ENCODE results near the gene GPR180.
"Not testable (repeated sequence)": the region's sequence is repeated elsewhere in the genome, so short reads cannot be mapped to it uniquely, and the experiment has no call there.

Gene GPR180

GRCh38 chr13:94598281-94598680, 3.4 kb upstream of the GPR180 start:
- DNase-seq: no peak

GRCh38 chr13:94599877-94600276, 1.8 kb upstream of the GPR180 start:
- DNase-seq: no peak

GRCh38 chr13:94602467-94602866, 810 bp downstream of the GPR180 start:
- no peak for DNase-seq

GRCh38 chr13:94607056-94607455, 5.4 kb downstream of the GPR180 start:
- DNase-seq: no peak

- DNase-seq: no peak
Measured at GRCh38 chr13:94607939-94608338, 6.3 kb downstream of the GPR180 start.

- no peak for DNase-seq
Measured at GRCh38 chr13:94608586-94608985, 6.9 kb downstream of the GPR180 start.

- DNase-seq: no peak
Measured at GRCh38 chr13:94609196-94609595, 7.5 kb downstream of the GPR180 start.

GRCh38 chr13:94610475-94610874, 8.8 kb downstream of the GPR180 start:
- DNase-seq: no peak

GRCh38 chr13:94612050-94612449, 10.4 kb downstream of the GPR180 start:
- no peak for DNase-seq

- no peak for DNase-seq
Measured at GRCh38 chr13:94613051-94613450, 11.4 kb downstream of the GPR180 start.

- DNase-seq: peak in 1 of 2 experiments; percentile 11
Measured at GRCh38 chr13:94617389-94618000, 15.8 kb downstream of the GPR180 start.

GRCh38 chr13:94620286-94620896, 18.7 kb downstream of the GPR180 start:
- no peak for DNase-seq

- no peak for DNase-seq
Measured at GRCh38 chr13:94622344-94622743, 20.7 kb downstream of the GPR180 start.

- DNase-seq: no peak
Measured at GRCh38 chr13:94623316-94623715, 21.7 kb downstream of the GPR180 start.

GRCh38 chr13:94630858-94631257, 29.2 kb downstream of the GPR180 start:
- DNase-seq: no peak

- DNase-seq: no peak
Measured at GRCh38 chr13:94632226-94632980, 30.7 kb downstream of the GPR180 start.

- not testable (repeated sequence) for DNase-seq
Measured at GRCh38 chr13:94636096-94636495, 34.4 kb downstream of the GPR180 start.

GRCh38 chr13:94636942-94637578, 35.4 kb downstream of the GPR180 start:
- DNase-seq: no peak

- not testable (repeated sequence) for DNase-seq
Measured at GRCh38 chr13:94637677-94638076, 36.0 kb downstream of the GPR180 start.

- DNase-seq: no peak
Measured at GRCh38 chr13:94640721-94641120, 39.1 kb downstream of the GPR180 start.

- no peak for DNase-seq
Measured at GRCh38 chr13:94641409-94641941, 39.8 kb downstream of the GPR180 start.

GRCh38 chr13:94646904-94647303, 45.2 kb downstream of the GPR180 start:
- no peak for DNase-seq

- DNase-seq: no peak
Measured at GRCh38 chr13:94656176-94656575, 54.5 kb downstream of the GPR180 start.

All from activated CD4-positive, alpha-beta T cell treated with anti-CD3 and anti-CD28 coated beads, Interleukin-2, amount 50 U/mL, for 4 hours (primary cell).